Lower lobe of right lung (tissue), 2 donors: Measurements from ENCODE around the gene ACVRL1. TPM values are rescaled to one million over a fixed set of nuclear protein-coding genes. Genes with fewer than 3 reads are reported as not detected.

Source experiments
- ATAC-seq, 2 donors: fragments of 200-7000 bp; cut with Tn5 transposase; one replicate each; pipeline ENCODE4 v1.9.1; 2020 to 2022; ENCODE audit warnings: mild to moderate bottlenecking in 2 of 2, moderate library complexity in 2 of 2
- DNase-seq: peaks from one replicate; pipeline ENCODE4 v3.0.0-alpha.2; 2020
- H3K27ac ChIP-seq: fragments of 200-600 bp; one replicate; pipeline ENCODE4 v1.8.0; 2022
- H3K27me3 ChIP-seq: fragments of 200-600 bp; one replicate; pipeline ENCODE4 v1.8.0; 2022; ENCODE audit warnings: low read depth
- H3K36me3 ChIP-seq: fragments of 200-600 bp; one replicate; pipeline ENCODE4 v1.8.0; 2022; ENCODE audit warnings: mild to moderate bottlenecking
- H3K4me1 ChIP-seq: fragments of 200-600 bp; one replicate; pipeline ENCODE4 v1.8.0; 2022
- H3K4me3 ChIP-seq: fragments of 200-600 bp; one replicate; pipeline ENCODE4 v1.8.0; 2022; ENCODE audit warnings: mild to moderate bottlenecking
- H3K9me3 ChIP-seq: fragments of 200-600 bp; one replicate; pipeline ENCODE4 v1.8.0; 2022
- CTCF ChIP-seq: fragments of 200-600 bp; IDR thresholded peaks from one replicate; pipeline ENCODE4 v1.8.0; 2022; ENCODE audit warnings: antibody characterized with exemption, mild to moderate bottlenecking
- intact Hi-C: fragments of 100-400 bp; cut with DNase I; formaldehyde crosslinking; loops from one replicate; pipeline ENCODE4 v1.11.0; 2022
- total RNA-seq: library from RNA; stranded (reverse); fragmentation: NEBNext Ultra II Directional; extraction: Animal tissue kit (Norgen Biotek cat#: 25700); gene quantifications from one replicate; pipeline ENCODE4 v1.2.1, GENCODE V29; 2021
- donor health status: DM: no; HTN: yes; CAD: no; lungs with severe emphysema.

ACVRL1 gene
- total RNA-seq, 1 donor from 2014 or later, result 242 TPM

- no peak for DNase-seq
- intact Hi-C loops, result no loop called here
- H3K4me3 ChIP-seq, result no peak overlapping the region
- H3K27ac ChIP-seq, result no peak overlapping the region
- no peaks in the 10 kb centered on the region for H3K36me3 ChIP-seq
- H3K9me3 ChIP-seq, result no peaks in the 10 kb centered on the region
- ATAC-seq, result no peak
- TF ChIP-seq CTCF, result no peak
- H3K4me1 ChIP-seq, result peaks cover 46% of the 10 kb centered on the region
- H3K27me3 ChIP-seq, result no peaks in the 10 kb centered on the region
Measured at GRCh38 chr12:51901121-51901817, 6.0 kb upstream of the ACVRL1 start.

GRCh38 chr12:51901881-51902280 is 5.4 kb upstream of the ACVRL1 start:
- Histone ChIP-seq H3K27ac (no peak overlapping the region), H3K9me3 (no peaks in the 10 kb centered on the region), H3K4me3 (no peak overlapping the region), H3K36me3 (no peaks in the 10 kb centered on the region), H3K4me1 (peaks cover 46% of the 10 kb centered on the region), H3K27me3 (peaks cover 5% of the 10 kb centered on the region)
- no peak for TF ChIP-seq CTCF
- ATAC-seq (no peak), DNase-seq (no peak)
- intact Hi-C loops, result no loop called here

GRCh38 chr12:51904951-51905470 is 2.3 kb upstream of the ACVRL1 start:
- Histone ChIP-seq H3K36me3 (no peaks in the 10 kb centered on the region), H3K27ac (peak overlapping the region; percentile 92), H3K4me1 (peaks cover 51% of the 10 kb centered on the region), H3K27me3 (peaks cover 19% of the 10 kb centered on the region), H3K4me3 (peak overlapping the region; percentile 5), H3K9me3 (no peaks in the 10 kb centered on the region)
- no peak for TF ChIP-seq CTCF
- DNase-seq (no peak), ATAC-seq (peak; percentile 51 to 53)
- intact Hi-C loops, result no loop called here

GRCh38 chr12:51905471-51906429 is 1.6 kb upstream of the ACVRL1 start:
- Histone ChIP-seq H3K36me3 (no peaks in the 10 kb centered on the region), H3K27me3 (peaks cover 19% of the 10 kb centered on the region), H3K27ac (peak overlapping the region; percentile 92), H3K9me3 (no peaks in the 10 kb centered on the region), H3K4me3 (peak overlapping the region; percentile 65), H3K4me1 (peaks cover 58% of the 10 kb centered on the region)
- no peak for TF ChIP-seq CTCF
- intact Hi-C loops, result no loop called here
- DNase-seq (peak; percentile 81), ATAC-seq (peak; percentile 72 to 79)

- peak; percentile 39 for DNase-seq
Measured at GRCh38 chr12:51906430-51907082, 748 bp upstream of the ACVRL1 start.

More at GRCh38 chr12:51906430-51907082, 748 bp upstream of the ACVRL1 start:
- Histone ChIP-seq H3K9me3 (no peaks in the 10 kb centered on the region), H3K27ac (peak overlapping the region; percentile 92), H3K27me3 (peaks cover 19% of the 10 kb centered on the region), H3K36me3 (no peaks in the 10 kb centered on the region), H3K4me3 (peak overlapping the region; percentile 65), H3K4me1 (peaks cover 66% of the 10 kb centered on the region)
- peak; percentile 20 for ATAC-seq
- intact Hi-C loops, result no loop called here
- TF ChIP-seq CTCF, result no peak
